PC-9 (cell line): ENCODE measurements around the gene CCDC51.

Experiments used
- EZH2 ChIP-seq: fragments of 200-600 bp; sonication (generic); IDR thresholded peaks from 2 replicates; pipeline ENCODE4 v1.8.0; 2017; ENCODE audit warnings: antibody characterized with exemption, low read depth
- TF ChIP-seq, protein P1 (sequence below): fragments of 200-600 bp; sonication (generic); conservative IDR thresholded peaks from 2 replicates; pipeline ENCODE4 v1.6.1; 2017; ENCODE audit warnings: mixed run types, antibody characterized with exemption, mild to moderate bottlenecking, moderate library complexity

DNA sequence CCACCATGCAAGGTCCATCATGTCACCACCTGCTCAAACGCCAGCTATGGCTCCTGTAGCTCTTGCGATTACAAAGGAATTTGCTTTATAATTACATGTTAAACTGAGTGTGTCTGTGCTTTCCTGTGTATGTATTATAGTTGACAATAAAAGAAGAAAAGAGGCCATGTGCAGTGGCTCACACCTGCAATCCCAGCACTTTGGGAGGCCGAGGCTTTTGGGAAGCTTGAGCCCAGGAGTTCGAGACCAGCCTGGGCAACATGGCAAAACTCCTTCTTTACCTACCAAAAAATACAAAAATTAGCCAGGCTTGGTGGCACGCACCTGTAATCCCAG lies 33.7 kb upstream of the CCDC51 start:
- TF ChIP-seq EZH2, result no peak
- TF ChIP-seq, protein P1, sequence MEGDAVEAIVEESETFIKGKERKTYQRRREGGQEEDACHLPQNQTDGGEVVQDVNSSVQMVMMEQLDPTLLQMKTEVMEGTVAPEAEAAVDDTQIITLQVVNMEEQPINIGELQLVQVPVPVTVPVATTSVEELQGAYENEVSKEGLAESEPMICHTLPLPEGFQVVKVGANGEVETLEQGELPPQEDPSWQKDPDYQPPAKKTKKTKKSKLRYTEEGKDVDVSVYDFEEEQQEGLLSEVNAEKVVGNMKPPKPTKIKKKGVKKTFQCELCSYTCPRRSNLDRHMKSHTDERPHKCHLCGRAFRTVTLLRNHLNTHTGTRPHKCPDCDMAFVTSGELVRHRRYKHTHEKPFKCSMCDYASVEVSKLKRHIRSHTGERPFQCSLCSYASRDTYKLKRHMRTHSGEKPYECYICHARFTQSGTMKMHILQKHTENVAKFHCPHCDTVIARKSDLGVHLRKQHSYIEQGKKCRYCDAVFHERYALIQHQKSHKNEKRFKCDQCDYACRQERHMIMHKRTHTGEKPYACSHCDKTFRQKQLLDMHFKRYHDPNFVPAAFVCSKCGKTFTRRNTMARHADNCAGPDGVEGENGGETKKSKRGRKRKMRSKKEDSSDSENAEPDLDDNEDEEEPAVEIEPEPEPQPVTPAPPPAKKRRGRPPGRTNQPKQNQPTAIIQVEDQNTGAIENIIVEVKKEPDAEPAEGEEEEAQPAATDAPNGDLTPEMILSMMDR, result no peak
